Right lobe of liver (tissue), 6 donors: ENCODE measurements around the gene ABCC1. TPM values are rescaled to one million over a fixed set of nuclear protein-coding genes. Genes with fewer than 3 reads are reported as not detected.

Source experiments
- ATAC-seq, 4 donors: fragments of 200-7000 bp; cut with Tn5 transposase; one replicate each; pipeline ENCODE4 v1.9.1; 2020; ENCODE audit warnings: mild to moderate bottlenecking in 4 of 4, moderate library complexity in 4 of 4
- DNase-seq, 3 donors: peaks; one replicate each; pipeline ENCODE4 v3.0.0-alpha.2; 2020
- H3K27ac ChIP-seq, 3 donors: fragments of 200-600 bp; one replicate each; pipeline ENCODE4 v1.8.0; 2022
- H3K27me3 ChIP-seq, 2 donors: fragments of 200-600 bp; one replicate each; pipeline ENCODE4 v1.8.0; 2022
- H3K36me3 ChIP-seq, 4 donors: fragments of 200-600 bp; sonication (generic) in 1 of 4; one replicate each; pipeline versions ENCODE4 v1.5.1 to v1.8.0; 2017 to 2022; ENCODE audit warnings: control low read depth in 1 of 4
- H3K4me1 ChIP-seq, 4 donors: fragments of 200-600 bp; sonication (generic) in 1 of 4; one replicate each; pipeline versions ENCODE4 v1.5.1 to v1.8.0; 2017 to 2022; ENCODE audit warnings: control low read depth in 1 of 4
- H3K4me3 ChIP-seq, 3 donors: fragments of 200-600 bp; one replicate each; pipeline ENCODE4 v1.8.0; 2022
- H3K9me3 ChIP-seq, 4 donors: fragments of 200-600 bp; sonication (generic) in 1 of 4; one replicate each; pipeline versions ENCODE4 v1.5.1 to v1.8.0; 2017 to 2022; ENCODE audit warnings: control low read depth in 1 of 4
- CTCF ChIP-seq, 4 donors: fragments of 200-600 bp in 3 of 4; fragments of 450-650 bp in 1 of 4; IDR thresholded peaks; one replicate each; pipeline versions ENCODE4 v1.5.1 to v1.8.0; 2016 to 2022; ENCODE audit warnings: antibody characterized with exemption in 4 of 4, mild to moderate bottlenecking in 2 of 4
- POLR2A ChIP-seq: fragments of 450-650 bp; IDR thresholded peaks from one replicate; pipeline ENCODE4 v1.6.1; 2017; ENCODE audit warnings: antibody characterized with exemption, mild to moderate bottlenecking
- WGBS: methylation state at CpG from one replicate; pipeline ENCODE4 v1.1.6; 2018; ENCODE audit warnings: low coverage, low lambda C conversion rate; ENCODE audit not compliant: insufficient coverage; ENCODE audit errors: missing lambda C conversion rate; 5-methylcytosine and 5-hydroxymethylcytosine counted together
- intact Hi-C, 2 donors: fragments of 100-400 bp; cut with DNase I; formaldehyde crosslinking; loops; one replicate each; pipeline versions ENCODE4 v1.11.2 to v1.14.1; 2022
- total RNA-seq, 6 experiments: library from RNA; depleted of rRNA in 2 of 6; stranded (reverse); fragments of >200 nt in 2 of 6; fragmentation: NEBNext Ultra II Directional in 3 of 6; extraction: Animal tissue kit (Norgen Biotek cat#: 25700) in 3 of 6; gene quantifications; one replicate each; pipeline versions ENCODE4 v1.1.0 to v1.2.4, GENCODE V29; 2016 to 2023
- donor health status: DM: no; HTN: yes; CAD: no.
- donor health status: DM: no; HTN: no; CAD: no.
- donor health status: DM: no; HTN: no; CAD: no.
- donor health status: DM: no; HTN: yes; CAD: no.
- donor health status: DM: no; HTN: yes; CAD: no.

Gene ABCC1
- total RNA-seq, 6 experiments from 2014 or later = 1.9 to 6.7 (median 4.1) TPM

- Histone ChIP-seq H3K27me3 (no peaks in the 10 kb centered on the region), H3K4me1 (no peaks in the 10 kb centered on the region), H3K27ac (no peak overlapping the region), H3K9me3 (no peaks in the 10 kb centered on the region), H3K36me3 (no peaks in the 10 kb centered on the region), H3K4me3 (no peak overlapping the region)
- TF ChIP-seq POLR2A = no peak
- TF ChIP-seq CTCF (IDR thresholded peaks at IDR 0.05) = no peak
- DNase-seq = no peak
- no peak for ATAC-seq
- intact Hi-C loops = no loop called here
- WGBS = 81% methylated on average over 11 of the region's 11 CpGs
Measured at GRCh38 chr16:15967655-15968315, 18.4 kb downstream of the ABCC1 start.

GRCh38 chr16:15970202-15970601 is 20.8 kb downstream of the ABCC1 start:
- peak in 2 of 4 donors; percentile 10 to 38 for ATAC-seq
- 81% methylated on average over 3 of the region's 3 CpGs for WGBS
- Histone ChIP-seq H3K36me3 (no peaks in the 10 kb centered on the region), H3K4me3 (no peak overlapping the region), H3K27me3 (no peaks in the 10 kb centered on the region), H3K27ac (no peak overlapping the region), H3K4me1 (no peaks in the 10 kb centered on the region), H3K9me3 (no peaks in the 10 kb centered on the region)
- DNase-seq = no peak
- TF ChIP-seq CTCF (IDR thresholded peaks at IDR 0.05) (no peak), POLR2A (no peak)
- intact Hi-C loops = no loop called here

- no peak overlapping the region for H3K4me3 ChIP-seq
- intact Hi-C loops = no loop called here
- H3K9me3 ChIP-seq = no peaks in the 10 kb centered on the region
- no peaks in the 10 kb centered on the region for H3K36me3 ChIP-seq
- TF ChIP-seq POLR2A (no peak), CTCF (IDR thresholded peaks at IDR 0.05) (no peak)
- H3K4me1 ChIP-seq = no peaks in the 10 kb centered on the region
- H3K27me3 ChIP-seq = no peaks in the 10 kb centered on the region
- no peak for ATAC-seq
- DNase-seq = no peak
- no peak overlapping the region for H3K27ac ChIP-seq
- WGBS = 78% methylated on average over 6 of the region's 7 CpGs
Measured at GRCh38 chr16:15970743-15971439, 21.5 kb downstream of the ABCC1 start.

- no peak overlapping the region for H3K4me3 ChIP-seq
- intact Hi-C loops = no loop called here
- ATAC-seq (no peak), DNase-seq (no peak)
- no peaks in the 10 kb centered on the region for H3K4me1 ChIP-seq
- WGBS = 70% methylated on average over 7 of the region's 9 CpGs
- no peak overlapping the region for H3K27ac ChIP-seq
- H3K9me3 ChIP-seq = no peaks in the 10 kb centered on the region
- no peaks in the 10 kb centered on the region for H3K27me3 ChIP-seq
- TF ChIP-seq CTCF (IDR thresholded peaks at IDR 0.05) (no peak), POLR2A (no peak)
- H3K36me3 ChIP-seq = no peaks in the 10 kb centered on the region
Measured at GRCh38 chr16:15971440-15971815, 22.0 kb downstream of the ABCC1 start.
